A673 (cell line): ENCODE measurements around the gene SNX32. TPM values are rescaled to one million over a fixed set of nuclear protein-coding genes. Genes with fewer than 3 reads are reported as not detected.

Experiments
- BruUV-seq: library from RNA; stranded (reverse); fragments of 400-500 nt; replicated peaks from 2 replicates; lab custom pipeline; 2021; lab: Mats Ljungman, UMichigan
- CTCF ChIA-PET: fragments of 300-600 bp; sonication (Branson Sonifier 250); formaldehyde crosslinking; loops from one replicate; lab custom pipeline; 2022; ENCODE audit warnings: antibody characterized with exemption; lab: Charles Lee
- POLR2A ChIA-PET: fragments of 300-600 bp; sonication (Branson Sonifier 250); formaldehyde crosslinking; loops from one replicate; lab custom pipeline; 2022; ENCODE audit warnings: antibody characterized with exemption; ENCODE audit not compliant: low non-redundant PET; lab: Charles Lee
- DNase-seq: peaks from one replicate; pipeline ENCODE4 v3.0.0-alpha.2; 2015; ENCODE audit warnings: low spot score
- H3K27ac ChIP-seq: fragments of 200-600 bp; sonication (generic); 2 replicates; pipeline ENCODE4 v1.5.1; 2016; ENCODE audit warnings: mixed run types, low read depth, mild to moderate bottlenecking, mixed read lengths, antibody characterized with exemption, low read length; ENCODE audit not compliant: poor library complexity, severe bottlenecking
- H3K27me3 ChIP-seq: fragments of 200-600 bp; sonication (generic); replicated peaks from 2 replicates; pipeline ENCODE4 v1.6.1; 2017; ENCODE audit warnings: mixed run types, low read depth, mild to moderate bottlenecking, mixed read lengths, antibody characterized with exemption, low read length; ENCODE audit not compliant: insufficient read depth, poor library complexity
- H3K36me3 ChIP-seq: fragments of 200-600 bp; sonication (generic); 2 replicates; pipeline ENCODE4 v1.6.1; 2016; ENCODE audit warnings: mixed run types, mild to moderate bottlenecking, mixed read lengths, antibody characterized with exemption, low read length; ENCODE audit not compliant: insufficient read depth, poor library complexity, severe bottlenecking
- H3K4me1 ChIP-seq: fragments of 200-600 bp; sonication (generic); 2 replicates; pipeline ENCODE4 v1.6.1; 2017; ENCODE audit warnings: mixed run types, mild to moderate bottlenecking, mixed read lengths, antibody characterized with exemption, low read length; ENCODE audit not compliant: insufficient read depth, poor library complexity, severe bottlenecking
- H3K4me3 ChIP-seq: fragments of 200-600 bp; sonication (generic); 2 replicates; pipeline ENCODE4 v1.5.1; 2016; ENCODE audit warnings: low read depth, mixed run types, mild to moderate bottlenecking, mixed read lengths, low read length; ENCODE audit not compliant: poor library complexity, severe bottlenecking
- H3K9me3 ChIP-seq: fragments of 200-600 bp; sonication (generic); 2 replicates; pipeline ENCODE4 v1.6.1; 2016; ENCODE audit warnings: mixed run types, low read depth, mild to moderate bottlenecking, mixed read lengths, antibody characterized with exemption, low read length; ENCODE audit not compliant: poor library complexity, severe bottlenecking
- EZH2 ChIP-seq: fragments of 200-600 bp; sonication (generic); IDR thresholded peaks from 2 replicates; pipeline ENCODE4 v1.6.1; 2017; ENCODE audit warnings: borderline replicate concordance, low read depth, mild to moderate bottlenecking, mixed read lengths, antibody characterized with exemption, low read length; ENCODE audit not compliant: poor library complexity, severe bottlenecking
- intact Hi-C: fragments of 100-400 bp; cut with micrococcal nuclease; formaldehyde crosslinking; loops from one replicate; pipeline ENCODE4 v1.10.0; 2022; ENCODE audit not compliant: unreplicated experiment
- total RNA-seq: library from RNA; stranded (reverse); gene quantifications from 2 replicates; pipeline ENCODE4 v1.2.3, GENCODE V29; 2021
- TF ChIP-seq, protein P1 (sequence below): fragments of 300-800, 200-600 bp; sonication (generic); conservative IDR thresholded peaks from 2 replicates; pipeline ENCODE4 v1.5.1; 2017; ENCODE audit warnings: low read depth, mild to moderate bottlenecking, antibody characterized with exemption, low read length, moderate library complexity, mixed read lengths

SNX32 gene
- total RNA-seq, 1 experiment from 2014 or later, result 2.1 TPM

DNA sequence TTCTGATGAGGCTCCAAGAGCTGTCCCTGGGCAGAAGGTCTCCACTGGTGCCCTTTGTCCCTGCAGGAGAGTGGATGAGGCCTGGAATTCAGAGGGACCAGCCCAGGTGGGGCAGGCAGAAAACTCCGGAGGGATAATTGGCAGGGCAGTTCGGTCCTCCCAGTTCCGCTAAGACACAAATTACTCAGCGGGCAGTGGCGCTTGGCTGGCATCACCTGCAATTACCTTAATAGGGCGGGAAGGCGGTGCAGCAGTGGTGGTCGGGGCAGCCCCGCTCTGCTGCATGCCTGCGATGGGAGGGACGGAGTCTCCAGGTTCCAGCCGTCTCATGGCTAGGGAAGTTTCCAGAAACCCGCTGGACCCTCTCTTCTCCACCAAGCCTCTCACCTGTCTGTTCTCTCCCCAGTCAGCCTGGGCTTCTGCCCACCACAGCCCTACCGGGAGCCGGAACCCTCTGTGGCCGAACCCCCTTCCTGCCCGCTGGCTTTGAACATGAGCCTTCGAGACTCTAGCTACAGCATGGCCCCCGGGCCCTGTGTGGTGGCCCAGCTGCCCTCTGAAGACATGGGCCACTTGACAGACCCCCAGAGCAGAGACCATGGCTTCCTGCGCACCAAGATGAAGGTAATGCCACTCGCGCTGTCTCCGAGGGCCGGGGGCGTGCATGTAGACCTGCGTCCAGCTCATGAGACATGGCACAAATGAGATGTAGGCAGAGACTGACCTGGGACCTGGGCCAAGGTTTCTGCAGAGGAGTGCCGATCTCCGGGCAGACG is 40.0 kb upstream of the SNX32 start:
- POLR2A ChIA-PET, result no interaction called here
- DNase-seq, result no peak

DNA sequence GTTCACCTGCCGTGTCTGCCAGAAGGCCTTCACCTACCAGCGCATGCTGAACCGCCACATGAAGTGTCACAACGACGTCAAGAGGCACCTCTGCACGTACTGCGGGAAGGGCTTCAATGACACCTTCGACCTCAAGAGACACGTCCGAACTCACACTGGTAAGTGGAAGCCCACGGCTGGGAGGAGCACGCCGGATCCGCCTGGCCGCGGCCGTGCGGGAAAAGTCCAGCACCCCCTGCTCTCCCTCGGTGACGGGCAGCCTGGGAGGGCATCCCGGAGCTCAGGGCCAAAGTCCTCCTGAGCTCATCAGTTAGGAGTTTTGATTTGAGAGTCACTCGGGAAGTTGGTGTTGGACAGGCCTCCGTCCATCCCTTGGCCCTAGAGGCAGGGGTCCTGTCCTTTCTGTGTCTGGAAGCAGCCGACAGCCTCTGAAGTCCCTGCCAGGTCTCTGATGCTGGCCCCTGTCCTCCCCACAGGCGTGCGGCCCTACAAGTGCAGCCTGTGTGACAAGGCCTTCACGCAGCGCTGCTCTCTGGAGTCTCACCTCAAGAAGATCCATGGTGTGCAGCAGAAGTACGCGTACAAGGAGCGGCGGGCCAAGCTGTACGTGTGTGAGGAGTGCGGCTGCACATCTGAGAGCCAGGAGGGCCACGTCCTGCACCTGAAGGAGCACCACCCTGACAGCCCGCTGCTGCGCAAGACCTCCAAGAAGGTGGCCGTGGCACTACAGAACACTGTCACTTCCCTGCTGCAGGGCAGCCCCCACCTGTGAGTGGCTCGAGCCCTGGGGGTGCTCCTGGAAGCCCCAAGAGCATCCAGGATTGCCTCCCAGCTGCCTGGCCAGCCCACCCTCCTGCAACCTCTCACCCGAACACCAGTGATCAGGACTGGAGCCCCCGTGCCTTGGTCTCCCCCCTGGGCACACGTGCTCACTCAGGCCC is 38.9 kb upstream of the SNX32 start:
- BruUV-seq, result no TSS peak
- POLR2A ChIA-PET, result no interaction called here
- CTCF ChIA-PET, result no interaction called here

More for the DNA sequence above, 40.0 kb upstream of the SNX32 start:
- no peaks in the 10 kb centered on the region for H3K36me3 ChIP-seq
- H3K4me3 ChIP-seq, result no peak overlapping the region
- H3K9me3 ChIP-seq, result no peaks in the 10 kb centered on the region
- no TSS peak for BruUV-seq
- CTCF ChIA-PET, result no interaction called here
- no peak overlapping the region for H3K27ac ChIP-seq
- H3K4me1 ChIP-seq, result no peaks in the 10 kb centered on the region
- intact Hi-C loops, result no loop called here
- H3K27me3 ChIP-seq, result peaks cover 18% of the 10 kb centered on the region
- TF ChIP-seq, protein P1, sequence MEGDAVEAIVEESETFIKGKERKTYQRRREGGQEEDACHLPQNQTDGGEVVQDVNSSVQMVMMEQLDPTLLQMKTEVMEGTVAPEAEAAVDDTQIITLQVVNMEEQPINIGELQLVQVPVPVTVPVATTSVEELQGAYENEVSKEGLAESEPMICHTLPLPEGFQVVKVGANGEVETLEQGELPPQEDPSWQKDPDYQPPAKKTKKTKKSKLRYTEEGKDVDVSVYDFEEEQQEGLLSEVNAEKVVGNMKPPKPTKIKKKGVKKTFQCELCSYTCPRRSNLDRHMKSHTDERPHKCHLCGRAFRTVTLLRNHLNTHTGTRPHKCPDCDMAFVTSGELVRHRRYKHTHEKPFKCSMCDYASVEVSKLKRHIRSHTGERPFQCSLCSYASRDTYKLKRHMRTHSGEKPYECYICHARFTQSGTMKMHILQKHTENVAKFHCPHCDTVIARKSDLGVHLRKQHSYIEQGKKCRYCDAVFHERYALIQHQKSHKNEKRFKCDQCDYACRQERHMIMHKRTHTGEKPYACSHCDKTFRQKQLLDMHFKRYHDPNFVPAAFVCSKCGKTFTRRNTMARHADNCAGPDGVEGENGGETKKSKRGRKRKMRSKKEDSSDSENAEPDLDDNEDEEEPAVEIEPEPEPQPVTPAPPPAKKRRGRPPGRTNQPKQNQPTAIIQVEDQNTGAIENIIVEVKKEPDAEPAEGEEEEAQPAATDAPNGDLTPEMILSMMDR, result no peak
- no peak for TF ChIP-seq EZH2

More for the DNA sequence above, 38.9 kb upstream of the SNX32 start:
- no peaks in the 10 kb centered on the region for H3K4me1 ChIP-seq
- H3K27ac ChIP-seq, result no peak overlapping the region
- no peaks in the 10 kb centered on the region for H3K36me3 ChIP-seq
- H3K27me3 ChIP-seq, result peaks cover 9% of the 10 kb centered on the region
- no peak overlapping the region for H3K4me3 ChIP-seq
- no peak for DNase-seq
- intact Hi-C loops, result no loop called here
- no peak for TF ChIP-seq EZH2
- TF ChIP-seq, protein P1, result no peak
- no peaks in the 10 kb centered on the region for H3K9me3 ChIP-seq
